Activated CD8-positive, alpha-beta T cell treated with anti-CD3 and anti-CD28 coated beads for 36 hours (primary cell): Measurements from ENCODE around the gene LRRC8E. TPM values are rescaled to one million over a fixed set of nuclear protein-coding genes. Genes with fewer than 3 reads are reported as not detected.

ENCODE experiments used
- ATAC-seq: fragments of 200-7000 bp; cut with Tn5 transposase; one replicate; pipeline ENCODE4 v1.10.0; 2021; ENCODE audit warnings: mild to moderate bottlenecking, moderate library complexity
- CTCF ChIA-PET: fragments of 350-600 bp; sonication (Branson Sonifier 250); formaldehyde crosslinking; loops from one replicate; lab custom pipeline; 2021; ENCODE audit warnings: antibody characterized with exemption; lab: Charles Lee
- POLR2A ChIA-PET: fragments of 350-600 bp; sonication (Branson Sonifier 250); formaldehyde crosslinking; loops from one replicate; lab custom pipeline; 2021; ENCODE audit warnings: antibody characterized with exemption; lab: Charles Lee
- DNase-seq: peaks from one replicate; pipeline ENCODE4 v3.0.0-alpha.2; 2020
- H3K27ac Mint-ChIP-seq: one replicate; pipeline ENCODE4 v1.8.0; 2021; ENCODE audit warnings: mild to moderate bottlenecking, mixed read lengths
- H3K27me3 Mint-ChIP-seq: one replicate; pipeline ENCODE4 v1.8.0; 2021; ENCODE audit warnings: mixed read lengths
- H3K36me3 Mint-ChIP-seq: one replicate; pipeline ENCODE4 v1.8.0; 2021; ENCODE audit warnings: low read depth, mixed read lengths
- H3K4me1 Mint-ChIP-seq: one replicate; pipeline ENCODE4 v1.8.0; 2021; ENCODE audit warnings: low read depth, mixed read lengths
- H3K4me3 Mint-ChIP-seq: one replicate; pipeline ENCODE4 v1.8.0; 2021; ENCODE audit warnings: mild to moderate bottlenecking, moderate library complexity, mixed read lengths
- H3K9me3 Mint-ChIP-seq: one replicate; pipeline ENCODE4 v1.8.0; 2021; ENCODE audit warnings: mixed read lengths
- CTCF ChIP-seq: fragments of 200-600 bp; IDR thresholded peaks from one replicate; pipeline ENCODE4 v1.8.0; 2022; ENCODE audit warnings: antibody characterized with exemption, mild to moderate bottlenecking
- intact Hi-C: fragments of 100-400 bp; cut with micrococcal nuclease; formaldehyde crosslinking; loops from one replicate; pipeline ENCODE4 v1.10.0; 2022
- total RNA-seq, 2 experiments: library from RNA; stranded (reverse); gene quantifications; one replicate each; pipeline ENCODE4 v1.2.3, GENCODE V29; 2021

LRRC8E gene
- total RNA-seq, 2 experiments from 2014 or later = not detected

GRCh38 chr19:7930765-7931164, 42.5 kb downstream of the LRRC8E start:
- Mint-ChIP-seq H3K27ac (no peak overlapping the region), H3K9me3 (no peaks in the 10 kb centered on the region), H3K4me1 (peaks cover 14% of the 10 kb centered on the region), H3K4me3 (no peak overlapping the region), H3K36me3 (peaks cover 35% of the 10 kb centered on the region), H3K27me3 (no peaks in the 10 kb centered on the region)
- ChIA-PET CTCF (interaction anchor here (1.3 to 3.7 kb wide), 2 partner anchors 10 to 14 kb away, joined by 6 to 28 read pairs; partner anchors contain the start of genes SNAPC2 and TIMM44), POLR2A (interaction anchor here (1.6 to 7.7 kb wide), 2 partner anchors 10 to 12 kb away, joined by 7 to 81 read pairs; partner anchors contain the start of genes SNAPC2 and TIMM44)
- ATAC-seq = no peak
- no peak for TF ChIP-seq CTCF
- intact Hi-C loops = no loop called here
- no peak for DNase-seq

- no peak for TF ChIP-seq CTCF
- Mint-ChIP-seq H3K4me1 (peaks cover 11% of the 10 kb centered on the region), H3K27ac (no peak overlapping the region), H3K36me3 (peaks cover 39% of the 10 kb centered on the region), H3K9me3 (no peaks in the 10 kb centered on the region), H3K4me3 (no peak overlapping the region), H3K27me3 (no peaks in the 10 kb centered on the region)
- DNase-seq (no peak), ATAC-seq (no peak)
- intact Hi-C loops = no loop called here
- POLR2A ChIA-PET = interaction anchor here (1.5 to 7.7 kb wide), 3 partner anchors 10 to 17 kb away, joined by 3 to 81 read pairs (median 7); partner anchors contain the start of genes SNAPC2, TGFBR3L and TIMM44
- CTCF ChIA-PET = interaction anchor here (1.3 to 3.7 kb wide), 2 partner anchors 11 to 13 kb away, joined by 6 to 28 read pairs; partner anchors contain the start of genes SNAPC2 and TIMM44
Observed at GRCh38 chr19:7931221-7932061, 43.1 kb downstream of the LRRC8E start.

- ATAC-seq = no peak
- intact Hi-C loops = no loop called here
- Mint-ChIP-seq H3K36me3 (peaks cover 39% of the 10 kb centered on the region), H3K27me3 (no peaks in the 10 kb centered on the region), H3K27ac (no peak overlapping the region), H3K4me3 (no peak overlapping the region), H3K9me3 (no peaks in the 10 kb centered on the region), H3K4me1 (peaks cover 9% of the 10 kb centered on the region)
- DNase-seq = no peak
- CTCF ChIA-PET = interaction anchor here (1.3 kb wide), 1 partner anchor 10 kb away, joined by 3 read pairs; no protein-coding TSS in a partner anchor
- no peak for TF ChIP-seq CTCF
- POLR2A ChIA-PET = interaction anchor here (1.5 to 7.7 kb wide), 3 partner anchors 10 to 18 kb away, joined by 3 to 81 read pairs (median 7); partner anchors contain the start of genes SNAPC2, TGFBR3L and TIMM44
Observed at GRCh38 chr19:7932276-7932929, 44.1 kb downstream of the LRRC8E start.

GRCh38 chr19:7932930-7933300, 44.6 kb downstream of the LRRC8E start:
- Mint-ChIP-seq H3K27me3 (no peaks in the 10 kb centered on the region), H3K4me3 (no peak overlapping the region), H3K36me3 (peaks cover 41% of the 10 kb centered on the region), H3K4me1 (peaks cover 9% of the 10 kb centered on the region), H3K9me3 (no peaks in the 10 kb centered on the region), H3K27ac (no peak overlapping the region)
- ATAC-seq = no peak
- no peak for TF ChIP-seq CTCF
- ChIA-PET CTCF (interaction anchor here (1.1 to 1.3 kb wide), 2 partner anchors 10 to 13 kb away, joined by 3 read pairs; partner anchors contain the start of gene SNAPC2), POLR2A (interaction anchor here (7.7 kb wide), 1 partner anchor 10 kb away, joined by 81 read pairs; the partner anchor contains the start of gene TIMM44)
- intact Hi-C loops = no loop called here
- DNase-seq = no peak
